Activated CD8-positive, alpha-beta T cell treated with anti-CD3 and anti-CD28 coated beads for 36 hours (primary cell): ENCODE results near the gene SAMD4B. TPM values are rescaled to one million over a fixed set of nuclear protein-coding genes. Genes with fewer than 3 reads are reported as not detected.

Experiments
- ATAC-seq: fragments of 200-7000 bp; cut with Tn5 transposase; one replicate; pipeline ENCODE4 v1.10.0; 2021; ENCODE audit warnings: mild to moderate bottlenecking, moderate library complexity
- CTCF ChIA-PET: fragments of 350-600 bp; sonication (Branson Sonifier 250); formaldehyde crosslinking; loops from one replicate; lab custom pipeline; 2021; ENCODE audit warnings: antibody characterized with exemption; lab: Charles Lee
- POLR2A ChIA-PET: fragments of 350-600 bp; sonication (Branson Sonifier 250); formaldehyde crosslinking; loops from one replicate; lab custom pipeline; 2021; ENCODE audit warnings: antibody characterized with exemption; lab: Charles Lee
- DNase-seq: peaks from one replicate; pipeline ENCODE4 v3.0.0-alpha.2; 2020
- H3K27ac Mint-ChIP-seq: one replicate; pipeline ENCODE4 v1.8.0; 2021; ENCODE audit warnings: mild to moderate bottlenecking, mixed read lengths
- H3K27me3 Mint-ChIP-seq: one replicate; pipeline ENCODE4 v1.8.0; 2021; ENCODE audit warnings: mixed read lengths
- H3K36me3 Mint-ChIP-seq: one replicate; pipeline ENCODE4 v1.8.0; 2021; ENCODE audit warnings: low read depth, mixed read lengths
- H3K4me1 Mint-ChIP-seq: one replicate; pipeline ENCODE4 v1.8.0; 2021; ENCODE audit warnings: low read depth, mixed read lengths
- H3K4me3 Mint-ChIP-seq: one replicate; pipeline ENCODE4 v1.8.0; 2021; ENCODE audit warnings: mild to moderate bottlenecking, moderate library complexity, mixed read lengths
- H3K9me3 Mint-ChIP-seq: one replicate; pipeline ENCODE4 v1.8.0; 2021; ENCODE audit warnings: mixed read lengths
- intact Hi-C: fragments of 100-400 bp; cut with micrococcal nuclease; formaldehyde crosslinking; loops from one replicate; pipeline ENCODE4 v1.10.0; 2022
- total RNA-seq, 2 experiments: library from RNA; stranded (reverse); gene quantifications; one replicate each; pipeline ENCODE4 v1.2.3, GENCODE V29; 2021
- TF ChIP-seq, protein P1 (sequence below): fragments of 200-600 bp; IDR thresholded peaks from one replicate; pipeline ENCODE4 v1.8.0; 2022; ENCODE audit warnings: antibody characterized with exemption, mild to moderate bottlenecking

The SAMD4B gene
- 10 to 100 TPM; 35.5 to 37.1 TPM for total RNA-seq

- Mint-ChIP-seq H3K36me3 (peaks cover 5% of the 10 kb centered on the region), H3K27me3 (no peaks in the 10 kb centered on the region), H3K27ac (peak within 1 kb of the TSS; percentile 94), H3K4me3 (peak within 1 kb of the TSS; percentile 88), H3K9me3 (peaks cover 1% of the 10 kb centered on the region), H3K4me1 (peaks cover 66% of the 10 kb centered on the region)
- ATAC-seq (peak; percentile 92), DNase-seq (peak; percentile 99)
- ChIA-PET POLR2A (interaction anchor here (0.6 to 1.8 kb wide), 13 partner anchors 9 to 190 kb away, joined by 3 to 7 read pairs (median 4); partner anchors contain the start of genes MED29, PAF1, RPS16 and ZFP36), CTCF (interaction anchor here (0.6 to 2.4 kb wide), 9 partner anchors 8 to 70 kb away, joined by 3 to 15 read pairs (median 4); partner anchors contain the start of genes MED29, PAF1 and PLEKHG2)
- intact Hi-C loops = no loop called here
- TF ChIP-seq, protein P1, sequence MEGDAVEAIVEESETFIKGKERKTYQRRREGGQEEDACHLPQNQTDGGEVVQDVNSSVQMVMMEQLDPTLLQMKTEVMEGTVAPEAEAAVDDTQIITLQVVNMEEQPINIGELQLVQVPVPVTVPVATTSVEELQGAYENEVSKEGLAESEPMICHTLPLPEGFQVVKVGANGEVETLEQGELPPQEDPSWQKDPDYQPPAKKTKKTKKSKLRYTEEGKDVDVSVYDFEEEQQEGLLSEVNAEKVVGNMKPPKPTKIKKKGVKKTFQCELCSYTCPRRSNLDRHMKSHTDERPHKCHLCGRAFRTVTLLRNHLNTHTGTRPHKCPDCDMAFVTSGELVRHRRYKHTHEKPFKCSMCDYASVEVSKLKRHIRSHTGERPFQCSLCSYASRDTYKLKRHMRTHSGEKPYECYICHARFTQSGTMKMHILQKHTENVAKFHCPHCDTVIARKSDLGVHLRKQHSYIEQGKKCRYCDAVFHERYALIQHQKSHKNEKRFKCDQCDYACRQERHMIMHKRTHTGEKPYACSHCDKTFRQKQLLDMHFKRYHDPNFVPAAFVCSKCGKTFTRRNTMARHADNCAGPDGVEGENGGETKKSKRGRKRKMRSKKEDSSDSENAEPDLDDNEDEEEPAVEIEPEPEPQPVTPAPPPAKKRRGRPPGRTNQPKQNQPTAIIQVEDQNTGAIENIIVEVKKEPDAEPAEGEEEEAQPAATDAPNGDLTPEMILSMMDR = peak; percentile 79
These were observed at the start of gene SAMD4B for GRCh38 chr19:39341719-39342604. Gene SAMD4B (plus strand): TSS chr19:39342421. CDS start chr19:39356894, 14,473 bp downstream.

- DNase-seq (no peak), ATAC-seq (no peak)
- H3K27me3 Mint-ChIP-seq = no peaks in the 10 kb centered on the region
- H3K9me3 Mint-ChIP-seq = no peaks in the 10 kb centered on the region
- no peak overlapping the region for H3K27ac Mint-ChIP-seq
- CTCF ChIA-PET = no interaction called here
- POLR2A ChIA-PET = no interaction called here
- H3K4me1 Mint-ChIP-seq = peaks cover 14% of the 10 kb centered on the region
- H3K4me3 Mint-ChIP-seq = no peak overlapping the region
- TF ChIP-seq, protein P1 = no peak
- intact Hi-C loops = no loop called here
- no peaks in the 10 kb centered on the region for H3K36me3 Mint-ChIP-seq
These were observed 48.8 kb upstream of the SAMD4B start for GRCh38 chr19:39293394-39293793.

DNA sequence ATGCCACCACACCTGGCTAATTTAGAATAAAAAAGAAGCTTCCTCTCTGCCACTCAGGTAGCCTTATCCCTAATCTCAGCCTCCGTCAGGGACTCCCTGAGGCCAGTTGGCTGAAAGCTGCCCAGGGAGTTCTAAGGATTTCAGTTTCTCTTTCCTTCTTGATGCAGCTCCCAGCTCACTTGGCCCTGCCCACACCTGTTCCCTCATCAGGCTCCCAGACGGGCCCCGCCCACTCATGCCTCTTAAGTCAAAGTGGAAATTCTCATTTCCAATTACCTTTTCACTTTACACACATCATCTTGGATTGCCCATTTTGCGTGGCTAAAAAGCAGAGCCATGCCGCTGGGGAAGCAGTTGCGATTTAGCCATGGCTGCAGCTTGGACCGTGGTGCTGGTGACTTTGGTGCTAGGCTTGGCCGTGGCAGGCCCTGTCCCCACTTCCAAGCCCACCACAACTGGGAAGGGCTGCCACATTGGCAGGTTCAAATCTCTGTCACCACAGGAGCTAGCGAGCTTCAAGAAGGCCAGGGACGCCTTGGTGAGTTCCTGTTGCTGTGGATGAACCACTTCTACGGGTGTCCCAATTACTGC lies 46.1 kb upstream of the SAMD4B start, which contains the start of gene IFNL1:
IFNL1 (plus strand) TSS at position 353 of the 591 bp plus-strand sequence; CDS start at position 368, 15 bp downstream.
- no peaks in the 10 kb centered on the region for H3K27me3 Mint-ChIP-seq
- TF ChIP-seq, protein P1 = no peak
- no peaks in the 10 kb centered on the region for H3K36me3 Mint-ChIP-seq
- H3K4me1 Mint-ChIP-seq = peaks cover 18% of the 10 kb centered on the region
- ChIA-PET CTCF (interaction anchor here (0.8 kb wide), 1 partner anchor 245 kb away, joined by 3 read pairs; no protein-coding TSS in a partner anchor), POLR2A (no interaction called here)
- ATAC-seq (no peak), DNase-seq (no peak)
- intact Hi-C loops = no loop called here
- H3K4me3 Mint-ChIP-seq = no peak within 1 kb of the TSS
- no peaks in the 10 kb centered on the region for H3K9me3 Mint-ChIP-seq
- H3K27ac Mint-ChIP-seq = no peak within 1 kb of the TSS

DNA sequence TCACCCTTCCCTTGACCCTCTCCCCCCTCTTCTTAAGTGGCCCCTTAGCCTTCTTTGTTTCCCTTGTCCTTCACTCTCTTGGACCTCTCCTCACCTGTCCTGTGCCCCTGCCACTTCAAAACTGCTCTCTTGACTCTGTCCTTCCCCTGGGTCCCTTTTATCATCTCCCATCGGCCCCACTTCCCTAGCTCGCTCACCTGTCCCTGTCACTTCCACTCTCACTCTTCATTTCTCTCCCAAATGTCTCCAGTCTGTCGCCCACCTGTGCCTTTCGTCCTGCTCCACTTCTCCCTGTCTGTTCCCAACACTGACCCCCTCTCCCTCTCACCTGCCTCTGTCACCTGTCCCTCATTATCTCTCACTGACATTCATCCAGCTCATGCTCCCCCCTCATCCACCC lies 45.3 kb upstream of the SAMD4B start:
- H3K36me3 Mint-ChIP-seq = no peaks in the 10 kb centered on the region
- POLR2A ChIA-PET = no interaction called here
- CTCF ChIA-PET = interaction anchor here (0.8 kb wide), 1 partner anchor 245 kb away, joined by 3 read pairs; no protein-coding TSS in a partner anchor
- H3K9me3 Mint-ChIP-seq = no peaks in the 10 kb centered on the region
- H3K27ac Mint-ChIP-seq = no peak overlapping the region
- TF ChIP-seq, protein P1 = no peak
- H3K27me3 Mint-ChIP-seq = no peaks in the 10 kb centered on the region
- DNase-seq = no peak
- intact Hi-C loops = no loop called here
- no peak overlapping the region for H3K4me3 Mint-ChIP-seq
- no peak for ATAC-seq
- H3K4me1 Mint-ChIP-seq = peaks cover 18% of the 10 kb centered on the region
